Heart right ventricle (tissue), 16 donors: ENCODE results near the gene PRUNE1. TPM values are rescaled to one million over a fixed set of nuclear protein-coding genes. Genes with fewer than 3 reads are reported as not detected.

ENCODE experiments used
- ATAC-seq, 8 donors: fragments of 200-7000 bp; cut with Tn5 transposase; one replicate each; pipeline ENCODE4 v1.9.1; 2020; ENCODE audit warnings: mild to moderate bottlenecking in 8 of 8, moderate library complexity in 8 of 8, moderate number of reproducible peaks in 1 of 8
- DNase-seq, 2 donors: peaks; one replicate each; pipeline ENCODE4 v3.0.0-alpha.2; 2020
- H3K27ac ChIP-seq, 10 donors: fragments of 200-600 bp; sonication (generic) in 2 of 10; one replicate each; pipeline versions ENCODE4 v1.5.0 to v1.8.0; 2020 to 2022; ENCODE audit warnings: mild to moderate bottlenecking in 3 of 10
- H3K27me3 ChIP-seq, 7 donors: fragments of 200-600 bp; one replicate each; pipeline ENCODE4 v1.8.0; 2021 to 2022; ENCODE audit warnings: mild to moderate bottlenecking in 2 of 7
- H3K36me3 ChIP-seq, 9 donors: fragments of 200-600 bp; sonication (generic) in 1 of 9; one replicate each; pipeline versions ENCODE4 v1.5.0 to v1.8.0; 2020 to 2022; ENCODE audit warnings: mild to moderate bottlenecking in 2 of 9
- H3K4me1 ChIP-seq, 9 donors: fragments of 200-600 bp; sonication (generic) in 1 of 9; one replicate each; pipeline versions ENCODE4 v1.5.0 to v1.8.0; 2020 to 2022; ENCODE audit warnings: mild to moderate bottlenecking in 4 of 9
- H3K4me3 ChIP-seq, 10 donors: fragments of 200-600 bp; sonication (generic) in 2 of 10; one replicate each; pipeline versions ENCODE4 v1.5.0 to v1.8.0; 2020 to 2022; ENCODE audit warnings: mild to moderate bottlenecking in 7 of 10, moderate library complexity in 2 of 10
- H3K9me3 ChIP-seq, 11 donors: fragments of 200-600 bp in 10 of 11; sonication (generic) in 2 of 11; one replicate each; pipeline versions ENCODE4 v1.5.0 to v1.8.0; 2013 to 2022; ENCODE audit warnings: mild to moderate bottlenecking in 2 of 11, control low read depth in 1 of 11, moderate library complexity in 1 of 11
- CTCF ChIP-seq, 9 donors: fragments of 200-600 bp; sonication (generic) in 2 of 9; IDR thresholded peaks; one replicate each; pipeline versions ENCODE4 v1.5.0 to v1.8.0; 2021 to 2022; ENCODE audit warnings: antibody characterized with exemption in 9 of 9, mild to moderate bottlenecking in 5 of 9, moderate library complexity in 1 of 9
- WGBS, 2 donors: extraction: QIAGEN DNeasy Blood & Tissue Kit; methylation state at CpG; one replicate each; pipeline ENCODE4 v1.1.7; 2013; ENCODE audit warnings: inconsistent platforms in 1 of 2; 5-methylcytosine and 5-hydroxymethylcytosine counted together
- intact Hi-C, 10 donors: fragments of 100-400 bp; cut with DNase I; formaldehyde crosslinking; loops; one replicate each; pipeline versions ENCODE4 v1.11.1 to v1.14.2; 2022
- polyA plus RNA-seq, 2 donors: library from polyadenylated mRNA; stranded (reverse); fragments of 200-250 nt; gene quantifications; one replicate each; pipeline ENCODE4 v1.2.3, GENCODE V29; 2013
- total RNA-seq, 10 donors: library from RNA; stranded (reverse); fragmentation: NEBNext Ultra II Directional in 3 of 10; extraction: Animal tissue kit (Norgen Biotek cat#: 25700) in 3 of 10; gene quantifications; one replicate each; pipeline versions ENCODE4 v1.2.1 to v1.2.4, GENCODE V29; 2021 to 2023
- donor health status: Arrhythmogenic right ventricular cardiomyopathy.
- donor health status: ischemic (EF 13 %, LVEDD 7.1; RV severe dilation, severe dysfunction).
- donor health status: healthy with polysubstance abuse.
- donor health status: DM: no; HTN: yes; CAD: no.
- donor health status: DM: no; HTN: no; CAD: no.
- donor health status: ischemic (EF 25% LVEDD 6.9; RV normal size, moderate dysfunction).
- donor health status: ischemic (EF 25% LVEDD 5.7; RV mildly dilated, moderate dysfunction).
- donor health status: healthy.
- donor health status: DM: yes; HTN: yes; CAD: no.
- donor health status: Ischemic cardiomyopathy.
- donor health status: ischemic (EF 35%, LVEDD 5.7; RV mildly dilated, moderate dysfunction).
- donor health status: nonischemic (EF 11% LVEDD 7.7; RV severe dilation, severe dysfunction).
- donor health status: DM: yes; HTN: yes; CAD: no.
- donor health status: PGD.
- donor health status: ischemic (EF 29% LVEDD 5.4; RV normal size, mild dysfunction).
- donor health status: nonischemic (EF 23%, LVEDD 6.1; RV moderate dilation, normal function).

PRUNE1 gene
- total and polyA plus RNA-seq, 12 donors: 11.5 to 50.1 (median 43.9) TPM

- peak in 1 of 2 donors; percentile 29 for DNase-seq
- Histone ChIP-seq H3K27ac (peak overlapping the region in 6 of 10 donors; percentile 53 to 99 (median 97)), H3K4me3 (no peak overlapping the region), H3K27me3 (no peaks in the 10 kb centered on the region), H3K4me1 (peaks cover 2 to 34% (median 12%) of the 10 kb centered on the region in 9 donors), H3K36me3 (peaks cover 0 to 4% (median 0%) of the 10 kb centered on the region in 9 donors), H3K9me3 (no peaks in the 10 kb centered on the region)
- TF ChIP-seq CTCF (IDR thresholded peaks at IDR 0.05): no peak
- intact Hi-C loops: loop anchor here in 1 of 10 donors (5.0 kb wide), 1 partner anchor 56 kb away; the partner anchor contains the start of genes MINDY1 and PRUNE1
- 47 to 50% methylated on average over 3 of the region's 3 CpGs for WGBS, 2 donors
- peak in 1 of 8 donors; percentile 21 for ATAC-seq
These were observed 54.6 kb downstream of the PRUNE1 start for GRCh38 chr1:151062741-151063371.

GRCh38 chr1:151065089-151065645 is 56.9 kb downstream of the PRUNE1 start:
- no peak overlapping the region for H3K4me3 ChIP-seq
- no peak for DNase-seq
- no peak for ATAC-seq
- peak overlapping the region in 1 of 10 donors; percentile 45 for H3K27ac ChIP-seq
- intact Hi-C loops: no loop called here
- peaks cover 4 to 34% (median 11%) of the 10 kb centered on the region in 9 donors for H3K4me1 ChIP-seq
- H3K27me3 ChIP-seq: no peaks in the 10 kb centered on the region
- H3K36me3 ChIP-seq: peaks cover 0 to 4% (median 0%) of the 10 kb centered on the region in 9 donors
- TF ChIP-seq CTCF (IDR thresholded peaks at IDR 0.05): no peak
- H3K9me3 ChIP-seq: no peaks in the 10 kb centered on the region

- peak overlapping the region in 1 of 10 donors; percentile 99 for H3K27ac ChIP-seq
- 83 to 87% methylated on average over 4 of the region's 4 CpGs for WGBS, 2 donors
- no peak for TF ChIP-seq CTCF (IDR thresholded peaks at IDR 0.05)
These were observed 58.9 kb downstream of the PRUNE1 start for GRCh38 chr1:151067185-151067584.

GRCh38 chr1:151069103-151069486 is 60.8 kb downstream of the PRUNE1 start:
- Histone ChIP-seq H3K4me1 (peaks cover 4 to 29% (median 20%) of the 10 kb centered on the region in 9 donors), H3K27me3 (no peaks in the 10 kb centered on the region), H3K27ac (peak overlapping the region in 9 of 10 donors; percentile 96 to 100 (median 99)), H3K36me3 (peaks cover 0 to 14% (median 0%) of the 10 kb centered on the region in 9 donors), H3K9me3 (no peaks in the 10 kb centered on the region), H3K4me3 (no peak overlapping the region)
- no peak for TF ChIP-seq CTCF (IDR thresholded peaks at IDR 0.05)
- no peak for ATAC-seq
- DNase-seq: no peak
- WGBS, 2 donors: 77 to 86% methylated on average over 5 of the region's 5 CpGs
- intact Hi-C loops: no loop called here

More at GRCh38 chr1:151067185-151067584, 58.9 kb downstream of the PRUNE1 start:
- ATAC-seq (no peak), DNase-seq (no peak)
- Histone ChIP-seq H3K4me3 (no peak overlapping the region), H3K9me3 (no peaks in the 10 kb centered on the region), H3K36me3 (peaks cover 0 to 4% (median 0%) of the 10 kb centered on the region in 9 donors), H3K27me3 (no peaks in the 10 kb centered on the region), H3K4me1 (peaks cover 4 to 35% (median 19%) of the 10 kb centered on the region in 9 donors)
- intact Hi-C loops: no loop called here
